IPS-18c (cell line): ENCODE measurements around the gene ZNF654.

Source experiments
- H3K4me3 ChIP-seq: 2 replicates; pipeline ENCODE4 v1.7.0; 2013; ENCODE audit warnings: low read depth, mild to moderate bottlenecking, low read length, moderate library complexity; ENCODE audit not compliant: insufficient read depth
- H3K9me3 ChIP-seq: one replicate; pipeline ENCODE4 v1.6.1; 2013; ENCODE audit warnings: mild to moderate bottlenecking, low read length, moderate library complexity; ENCODE audit not compliant: control insufficient read depth, insufficient read depth

The ZNF654 gene

DNA sequence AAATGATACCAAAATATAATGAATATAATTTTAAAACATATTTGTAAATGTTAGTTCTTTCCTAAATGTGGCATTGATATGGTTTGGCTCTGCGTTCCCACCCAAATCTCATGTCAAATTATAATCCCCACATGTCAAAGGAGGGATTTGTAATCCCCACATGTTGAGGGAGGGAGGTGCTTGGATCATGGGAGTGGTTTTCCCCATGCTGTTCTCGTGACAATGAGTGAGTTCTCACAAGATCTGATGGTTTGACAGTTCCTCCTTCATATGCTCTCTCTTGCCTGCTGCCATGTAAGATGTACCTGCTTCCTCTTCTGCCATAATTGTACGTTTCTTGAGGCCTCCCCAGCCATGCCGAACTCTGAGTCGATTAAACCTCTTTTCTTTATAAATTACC is 12.3 kb upstream of the ZNF654 start:
- Histone ChIP-seq H3K4me3 (no peak overlapping the region), H3K9me3 (no peaks in the 10 kb centered on the region)

DNA sequence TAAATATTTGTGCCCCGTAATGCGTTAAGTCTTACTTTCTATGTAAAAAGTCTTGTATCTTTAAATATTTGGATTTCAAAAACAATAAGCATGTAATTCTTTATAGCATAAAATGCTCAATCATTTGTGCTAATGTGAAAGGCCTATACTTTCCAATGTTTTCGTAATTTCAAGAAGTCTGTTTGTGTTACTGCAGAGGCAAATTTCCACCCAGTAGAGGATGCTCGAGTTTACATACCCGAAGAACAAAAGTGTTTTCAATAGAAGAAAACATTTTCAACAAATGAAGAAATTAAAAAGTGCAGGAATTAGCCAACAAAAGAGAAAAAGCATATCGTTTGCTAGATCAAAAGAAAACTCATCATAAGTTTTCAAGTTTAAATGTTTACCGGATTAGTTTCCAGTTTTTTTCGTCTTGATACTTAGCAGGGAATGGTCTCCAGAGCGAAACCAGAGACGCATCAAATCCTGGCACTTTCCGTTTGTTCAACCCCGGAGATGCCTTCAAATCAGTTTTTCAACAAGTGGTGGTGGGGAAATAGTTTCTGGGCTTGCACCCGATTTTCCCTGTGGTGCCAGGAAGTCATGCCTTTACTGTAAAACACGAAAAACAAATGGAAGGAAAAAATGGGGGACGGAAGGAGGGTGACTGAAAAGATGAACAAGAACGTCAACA is 1.3 kb upstream of the ZNF654 start:
- Histone ChIP-seq H3K9me3 (no peaks in the 10 kb centered on the region), H3K4me3 (peak overlapping the region; percentile 90)

DNA sequence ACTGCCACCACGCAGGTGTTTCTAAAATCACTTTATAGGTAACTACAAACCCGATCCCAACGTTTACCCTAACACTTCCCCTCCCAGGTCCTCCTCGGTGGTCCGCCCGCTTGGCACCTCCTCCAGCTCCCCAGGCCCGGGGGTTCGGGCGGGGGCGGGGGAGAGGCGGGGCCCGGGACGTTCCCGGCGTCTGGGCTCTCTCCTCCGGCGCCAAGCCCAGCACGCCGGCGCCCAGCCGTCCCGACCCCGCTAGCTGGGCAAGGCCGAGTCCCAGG is 812 bp upstream of the ZNF654 start:
- Histone ChIP-seq H3K9me3 (no peaks in the 10 kb centered on the region), H3K4me3 (peak overlapping the region; percentile 90)

DNA sequence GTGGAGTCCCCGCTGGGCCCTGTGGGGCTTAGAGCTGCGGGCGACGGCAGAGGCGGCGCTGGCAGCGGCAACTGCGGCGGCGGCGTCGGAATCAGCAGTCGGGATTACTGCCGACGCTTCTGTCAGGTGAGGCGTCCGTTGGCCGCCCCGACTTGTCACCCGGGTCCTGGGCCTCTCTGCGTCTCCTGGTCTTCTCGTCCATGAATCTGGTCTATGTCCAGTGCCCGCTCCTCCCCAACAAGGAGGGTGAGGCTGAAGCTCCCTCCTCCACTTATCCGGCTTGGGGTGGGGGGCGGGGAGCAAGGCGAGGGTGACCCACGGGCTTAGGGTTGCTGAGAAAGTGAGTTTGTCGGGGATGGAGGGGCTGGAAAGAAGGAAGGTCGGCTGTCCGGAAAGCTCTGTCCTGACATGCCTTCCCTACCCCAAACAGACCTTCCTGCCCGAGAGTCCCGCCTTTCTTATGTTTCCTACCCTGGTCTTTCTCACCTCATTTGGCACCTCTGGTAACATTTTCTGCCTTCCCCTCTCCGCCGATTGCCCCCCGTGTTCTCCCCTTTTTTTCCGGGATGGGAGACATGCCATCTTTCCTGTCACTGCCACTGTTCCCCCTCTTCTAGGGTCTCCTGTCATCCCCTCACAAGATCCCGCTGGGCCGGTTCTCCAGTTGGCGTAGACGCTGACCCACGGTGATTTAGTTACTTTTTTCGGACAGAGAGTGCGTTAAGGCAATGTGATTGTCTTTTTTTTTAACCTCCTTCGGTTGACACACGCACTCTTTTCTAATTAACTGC is 520 bp downstream of the ZNF654 start:
- no peaks in the 10 kb centered on the region for H3K9me3 ChIP-seq
- peak overlapping the region; percentile 81 for H3K4me3 ChIP-seq

DNA sequence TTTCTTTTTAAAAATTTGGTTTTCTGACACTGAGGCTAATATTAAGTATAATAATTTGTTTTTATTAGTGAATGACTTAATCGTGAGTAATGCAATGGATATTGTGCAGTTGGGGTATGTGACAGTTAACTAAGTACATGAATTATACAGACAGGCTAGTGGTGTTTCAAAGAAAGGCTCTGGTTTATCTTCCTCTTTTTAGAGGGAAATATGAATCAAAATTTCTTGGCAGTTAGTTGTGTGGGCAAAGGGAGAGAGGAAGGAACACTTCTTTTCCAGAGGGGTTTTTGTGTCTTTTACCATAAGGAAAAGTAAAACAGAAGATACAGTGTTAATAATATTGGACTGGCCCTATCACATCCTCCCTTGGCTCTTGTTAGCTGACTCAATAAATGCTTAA is 2.7 kb downstream of the ZNF654 start:
- H3K4me3 ChIP-seq, result no peak overlapping the region
- H3K9me3 ChIP-seq, result no peaks in the 10 kb centered on the region

DNA sequence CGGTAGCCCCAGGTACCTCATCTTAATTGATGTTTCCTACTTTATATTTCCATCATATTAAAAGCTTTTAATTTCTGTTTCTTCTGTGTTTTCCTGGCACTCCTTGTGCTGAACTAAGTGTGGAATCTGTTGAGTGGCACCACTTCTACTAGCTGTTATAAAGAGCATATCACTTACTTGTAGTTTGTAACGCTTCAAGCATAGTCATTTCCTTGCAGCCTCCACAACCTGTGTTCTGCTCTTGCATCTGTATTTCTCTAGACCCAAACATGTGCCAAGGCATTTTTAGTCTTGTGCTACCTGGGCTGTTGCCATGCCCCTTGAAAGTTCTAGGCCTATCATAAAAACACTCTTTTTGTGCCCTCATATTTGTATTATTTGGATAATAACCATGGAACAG is 16.0 kb downstream of the ZNF654 start:
- Histone ChIP-seq H3K4me3 (no peak overlapping the region), H3K9me3 (no peaks in the 10 kb centered on the region)

DNA sequence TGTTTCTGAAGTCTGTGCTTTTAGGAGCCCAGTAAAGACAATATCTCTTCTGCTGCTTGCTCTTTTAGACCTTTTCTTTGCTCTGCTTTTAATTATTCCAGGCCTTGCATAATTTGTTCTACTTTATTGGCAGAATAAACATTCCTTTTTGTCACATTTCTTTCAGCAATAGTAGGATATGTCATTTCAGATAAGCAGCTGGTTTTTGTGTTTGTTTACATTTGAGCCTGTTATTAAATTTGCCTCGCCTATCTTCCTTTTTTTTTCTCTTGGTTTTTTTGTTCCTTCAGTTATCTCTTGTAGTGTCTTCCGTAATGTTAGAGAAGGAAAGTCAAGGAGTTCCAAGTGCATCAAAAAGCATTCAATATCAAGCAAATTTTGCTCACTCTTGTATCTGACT is 16.4 kb downstream of the ZNF654 start:
- no peak overlapping the region for H3K4me3 ChIP-seq
- no peaks in the 10 kb centered on the region for H3K9me3 ChIP-seq

DNA sequence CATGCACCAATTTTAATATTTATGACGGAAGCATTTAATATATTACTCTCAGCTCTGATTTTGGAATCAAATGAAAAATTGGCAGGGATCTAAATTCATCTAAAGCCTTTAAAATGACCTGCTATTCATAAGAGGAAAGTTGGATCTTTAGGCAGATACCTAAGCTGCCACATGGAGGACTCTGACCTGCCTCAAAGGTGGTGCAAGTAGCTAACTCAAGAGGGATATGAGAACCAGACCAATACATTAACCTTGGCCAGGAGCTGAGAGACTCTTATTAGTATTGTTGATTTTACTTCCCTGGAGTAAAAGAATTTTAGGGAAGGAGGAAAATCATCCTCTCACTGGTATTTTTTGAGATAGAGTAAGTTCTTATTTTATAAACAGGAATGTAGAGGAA is 17.7 kb downstream of the ZNF654 start:
- Histone ChIP-seq H3K4me3 (no peak overlapping the region), H3K9me3 (no peaks in the 10 kb centered on the region)

DNA sequence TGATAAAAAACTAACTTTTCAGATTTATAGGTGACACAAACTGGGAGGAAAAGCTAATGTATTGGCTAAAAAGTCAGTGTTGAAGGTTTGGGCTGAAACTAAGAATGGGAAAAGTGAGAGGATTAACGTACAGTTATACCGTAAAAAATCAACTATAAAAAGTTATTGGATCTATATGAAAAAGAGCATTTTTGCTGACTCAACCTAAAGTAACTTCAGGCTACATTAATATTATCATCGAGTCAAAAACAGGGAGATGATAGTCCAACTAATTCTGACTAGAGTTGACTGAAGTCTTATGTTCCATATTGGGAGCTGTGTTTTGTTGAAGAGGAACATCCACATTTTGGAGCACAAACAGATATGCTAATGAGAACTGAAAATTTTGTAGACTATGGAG is 19.9 kb downstream of the ZNF654 start:
- H3K9me3 ChIP-seq, result no peaks in the 10 kb centered on the region
- H3K4me3 ChIP-seq, result no peak overlapping the region

DNA sequence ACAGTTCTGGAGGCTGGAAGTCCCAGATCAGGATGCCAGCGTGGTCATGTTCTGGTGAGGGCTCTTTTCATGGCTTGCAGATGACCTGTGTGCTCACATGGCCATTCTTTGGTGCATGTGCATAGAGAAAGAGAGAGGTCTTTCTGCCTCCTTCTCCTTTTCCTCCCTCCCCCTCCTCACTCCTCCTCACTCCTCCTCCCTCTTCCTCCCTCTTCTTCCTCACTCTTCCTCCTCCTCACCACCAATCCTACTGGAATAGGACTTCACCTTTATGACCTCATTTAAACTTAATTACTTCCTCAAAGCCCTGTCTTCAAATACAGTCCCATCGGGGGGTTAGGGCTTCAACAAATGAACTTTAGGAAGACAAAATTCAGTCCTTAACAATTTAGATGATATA is 23.8 kb downstream of the ZNF654 start:
- Histone ChIP-seq H3K9me3 (no peaks in the 10 kb centered on the region), H3K4me3 (no peak overlapping the region)

DNA sequence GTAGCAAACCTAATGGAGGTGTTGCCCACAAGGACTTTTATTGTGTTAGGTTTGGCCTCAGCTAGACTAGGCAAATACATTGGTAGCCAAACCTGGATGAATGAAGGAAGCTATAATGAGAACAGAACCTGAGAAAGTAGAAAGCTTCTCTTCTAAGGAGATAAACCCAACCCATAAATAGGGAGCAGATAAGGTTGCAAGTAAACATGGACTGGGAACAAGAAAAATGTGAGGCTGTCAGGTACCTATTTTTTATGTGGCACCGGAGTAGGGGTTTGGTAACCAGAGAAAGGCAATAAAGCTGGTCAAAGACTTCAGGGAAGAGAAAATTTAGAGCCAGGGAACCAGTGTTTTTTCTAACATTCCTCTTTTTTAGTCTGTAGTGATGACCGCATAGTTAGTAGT is 25.0 kb downstream of the ZNF654 start:
- H3K9me3 ChIP-seq, result no peaks in the 10 kb centered on the region

DNA sequence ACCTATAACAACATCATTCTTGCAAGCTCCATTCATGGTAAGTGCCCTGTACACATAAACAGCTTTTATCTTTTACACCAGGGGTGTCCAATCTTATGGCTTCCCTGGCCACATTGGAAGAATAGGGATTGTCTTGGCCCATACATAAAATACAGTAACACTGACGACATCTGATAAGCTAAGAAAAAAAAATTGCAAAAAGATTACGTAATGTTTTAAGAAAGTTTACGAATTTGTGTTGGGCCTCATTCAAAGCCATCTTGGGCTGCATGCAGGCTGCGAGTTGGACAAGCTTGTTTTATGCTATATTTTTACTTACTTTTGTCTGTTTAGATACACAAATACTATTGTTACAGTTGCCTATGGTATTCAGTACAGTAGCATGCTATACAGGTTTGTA is 31.6 kb downstream of the ZNF654 start:
- Histone ChIP-seq H3K9me3 (no peaks in the 10 kb centered on the region), H3K4me3 (no peak overlapping the region)

More for the DNA sequence above, 25.0 kb downstream of the ZNF654 start:
- H3K4me3 ChIP-seq, result no peak overlapping the region

DNA sequence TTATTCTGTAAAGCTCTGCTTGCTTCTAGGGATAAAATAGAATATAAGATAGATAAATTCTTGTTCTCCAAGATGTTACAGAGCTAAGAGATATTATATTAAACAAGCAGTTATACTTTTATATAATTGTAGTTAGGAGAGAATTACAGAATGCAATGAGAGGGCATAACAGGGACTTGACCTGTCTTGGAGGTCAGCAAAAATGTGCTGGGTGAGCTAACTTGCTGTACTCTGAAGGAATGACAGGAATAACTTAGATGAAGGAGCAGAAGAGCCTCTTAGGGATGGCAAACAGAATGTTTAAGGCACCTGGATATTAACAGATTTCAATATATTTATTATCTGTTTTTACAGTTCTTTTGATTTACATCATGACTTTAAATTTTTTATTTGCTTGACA is 33.2 kb downstream of the ZNF654 start:
- Histone ChIP-seq H3K4me3 (no peak overlapping the region), H3K9me3 (no peaks in the 10 kb centered on the region)

DNA sequence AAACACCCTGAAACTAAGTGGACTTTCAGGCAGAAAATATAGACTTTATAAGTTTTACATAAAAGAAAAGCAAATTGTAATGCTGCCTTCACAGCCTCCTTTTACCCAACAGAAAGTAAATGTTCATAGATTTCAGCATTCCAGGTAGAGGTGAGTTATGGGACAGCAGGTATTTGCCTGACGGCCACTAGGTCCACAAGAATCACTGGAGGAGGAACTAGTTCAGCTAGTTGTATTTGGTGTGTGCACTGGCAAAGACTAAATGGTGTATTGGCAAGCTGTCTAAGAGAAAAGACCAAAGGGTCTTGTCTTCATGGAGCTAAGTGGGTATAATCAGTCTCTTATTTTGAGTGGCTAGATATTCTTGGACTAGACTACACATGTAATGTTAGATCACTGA is 34.2 kb downstream of the ZNF654 start:
- Histone ChIP-seq H3K4me3 (no peak overlapping the region), H3K9me3 (no peaks in the 10 kb centered on the region)

DNA sequence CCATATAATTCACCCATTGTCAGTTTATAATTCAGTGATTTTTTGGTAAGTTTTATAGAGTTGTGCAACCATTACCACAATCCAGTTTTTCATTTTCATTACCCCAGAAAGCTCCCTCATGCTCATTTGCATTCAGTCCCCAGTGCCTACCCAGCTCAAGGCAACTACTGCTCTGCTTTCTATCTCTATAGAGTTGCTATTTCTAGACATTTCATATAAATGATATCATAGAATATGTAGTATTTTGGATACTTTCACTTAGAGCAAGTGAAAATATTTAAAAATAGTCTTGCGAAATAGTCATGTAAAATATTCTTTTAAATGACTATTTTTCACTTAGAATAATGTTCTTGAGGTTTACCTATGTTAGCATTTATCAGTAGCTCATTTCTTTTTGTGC is 42.1 kb downstream of the ZNF654 start:
- peaks cover 2% of the 10 kb centered on the region for H3K9me3 ChIP-seq

DNA sequence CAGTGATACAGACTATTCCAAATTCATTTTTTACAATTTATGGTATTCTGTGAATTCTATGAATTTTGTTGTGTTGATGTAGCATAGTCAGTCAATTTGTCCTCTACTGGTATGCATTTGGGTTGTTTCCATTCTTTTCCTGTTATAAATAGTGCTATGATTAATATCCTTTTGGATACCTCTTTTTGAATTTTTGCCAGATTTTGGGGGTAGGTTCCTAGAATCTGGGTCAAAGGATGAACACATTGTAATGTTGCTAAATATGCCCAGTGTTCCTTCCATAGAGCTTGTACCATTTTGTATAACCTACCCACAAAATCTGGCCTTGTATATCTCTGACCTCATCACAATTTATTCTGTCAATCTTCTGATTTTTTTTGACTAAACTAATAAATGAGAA is 46.3 kb downstream of the ZNF654 start:
- Histone ChIP-seq H3K4me3 (no peak overlapping the region), H3K9me3 (peaks cover 2% of the 10 kb centered on the region)

More for the DNA sequence above, 42.1 kb downstream of the ZNF654 start:
- no peak overlapping the region for H3K4me3 ChIP-seq

DNA sequence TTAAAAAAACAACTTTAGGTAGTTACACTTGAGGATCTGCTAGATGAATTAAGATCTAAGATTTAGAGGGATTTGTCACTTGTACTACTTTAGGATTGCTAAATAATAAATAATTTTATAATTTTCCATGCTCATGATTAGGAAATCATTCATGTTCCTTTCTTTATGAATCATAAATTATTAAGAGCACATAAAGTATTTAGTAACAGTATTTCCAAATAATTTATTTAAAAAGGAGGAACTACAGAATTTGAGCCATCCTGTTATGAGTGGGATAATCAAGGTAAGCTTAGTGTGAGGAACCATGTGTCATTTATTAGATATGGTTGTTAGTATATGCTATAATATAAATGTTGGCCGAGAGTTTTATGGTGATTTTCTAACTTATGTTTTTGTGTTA is 53.2 kb downstream of the ZNF654 start:
- no peak overlapping the region for H3K4me3 ChIP-seq
- no peaks in the 10 kb centered on the region for H3K9me3 ChIP-seq

DNA sequence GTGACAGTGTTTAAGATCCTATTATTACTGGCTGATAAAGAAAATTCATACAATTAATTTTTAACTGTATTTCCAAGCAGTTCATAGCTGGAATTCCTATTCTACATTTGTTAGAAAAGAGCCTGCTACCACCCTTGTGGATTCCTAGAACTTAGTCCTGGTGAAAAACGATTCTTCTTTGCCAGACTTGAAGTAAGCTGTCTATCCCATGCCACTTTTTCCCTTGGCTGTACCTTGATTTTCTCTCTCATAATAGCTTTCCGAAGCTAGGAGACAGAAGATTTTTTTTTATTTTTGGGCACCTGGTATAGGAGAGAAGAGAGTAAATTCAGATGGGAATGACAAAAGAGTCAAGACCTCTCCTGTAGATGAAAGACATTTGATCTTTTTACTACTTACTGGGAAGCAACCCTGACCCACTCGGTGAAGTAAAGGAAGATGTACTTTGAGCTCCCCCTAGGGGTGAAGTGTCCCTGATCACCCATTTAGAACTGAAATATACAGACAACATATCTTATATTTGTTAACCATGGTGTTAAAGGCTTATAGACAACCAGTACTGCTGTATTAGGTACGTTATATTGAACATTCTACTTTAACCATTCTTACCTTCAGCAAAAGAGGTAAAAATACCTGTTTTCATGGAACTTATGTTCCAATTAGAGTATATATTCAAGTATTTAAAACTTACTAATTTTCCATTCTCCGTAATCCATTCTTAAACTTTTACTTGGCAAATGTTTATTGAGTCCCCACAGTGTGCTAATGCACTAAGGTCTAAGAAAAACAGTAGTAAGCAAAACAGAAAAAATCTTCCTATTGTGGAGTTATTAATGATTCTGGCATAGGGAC is 54.5 kb downstream of the ZNF654 start:
- Histone ChIP-seq H3K4me3 (no peak overlapping the region), H3K9me3 (no peaks in the 10 kb centered on the region)
